Measurements from ENCODE around the gene GHRHR.

The GHRHR gene

GRCh38 chr7:30963842-30964241, at the start of gene GHRHR:
Gene GHRHR (plus strand): TSS chr7:30963953. CDS start chr7:30964069, 116 bp downstream.
- no peak for DNase-seq

- no peak for DNase-seq
Observed at GRCh38 chr7:30914596-30914995, 49.2 kb upstream of the GHRHR start.

DNA sequence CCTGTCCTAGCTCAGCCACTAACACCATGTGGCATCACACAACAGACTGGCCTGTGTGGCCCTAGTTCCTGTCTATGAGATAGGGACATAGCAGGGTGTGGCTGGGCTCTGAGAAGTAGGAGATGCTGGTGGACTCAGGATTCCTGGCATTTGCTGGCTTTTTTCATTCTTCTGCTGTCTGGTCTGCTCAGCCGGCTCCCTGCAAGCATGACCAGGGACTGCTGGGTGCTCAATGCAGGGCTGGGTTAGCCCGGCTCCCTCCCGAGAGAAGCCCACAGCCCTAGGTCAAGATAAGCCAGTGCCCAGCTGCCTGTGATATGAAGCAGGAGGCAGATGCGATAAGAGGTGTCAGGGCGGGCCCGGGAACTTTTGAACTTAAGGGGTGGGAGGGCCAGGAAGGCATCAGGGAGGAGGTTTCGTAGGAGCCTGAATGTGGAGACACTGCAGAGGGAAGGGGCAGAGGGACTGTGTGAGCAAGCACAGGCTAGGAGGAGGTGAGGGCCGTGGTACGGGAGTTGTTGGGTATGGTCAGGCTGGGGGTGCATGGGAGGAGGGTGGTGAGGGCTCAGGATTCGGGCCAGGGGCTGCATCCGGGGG, 48.6 kb upstream of the GHRHR start:
- no peak for DNase-seq

GRCh38 chr7:30915751-30916150, 48.0 kb upstream of the GHRHR start:
- DNase-seq: no peak

- no peak for DNase-seq
Observed at GRCh38 chr7:30916255-30916654, 47.5 kb upstream of the GHRHR start.

DNA sequence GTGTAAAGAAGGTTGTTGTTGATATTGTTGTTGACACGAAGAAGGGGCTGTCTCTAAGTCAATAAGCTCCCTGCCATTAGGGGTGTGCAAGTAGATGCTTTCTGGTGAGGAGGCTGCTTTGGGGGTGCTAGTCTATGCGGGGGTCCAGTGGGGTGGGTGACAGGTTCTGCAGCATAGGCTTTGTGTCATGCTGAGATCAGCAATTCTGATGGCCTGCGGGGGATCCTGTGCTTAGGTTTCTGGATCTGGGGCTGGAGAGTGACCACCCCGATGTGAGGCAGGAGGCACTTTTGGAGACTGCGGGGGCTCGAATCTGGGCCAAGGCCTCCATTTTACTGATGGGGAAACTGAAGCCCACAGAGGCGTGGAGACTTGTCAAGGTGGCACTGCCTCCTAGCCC, 47.0 kb upstream of the GHRHR start:
- DNase-seq: no peak

DNA sequence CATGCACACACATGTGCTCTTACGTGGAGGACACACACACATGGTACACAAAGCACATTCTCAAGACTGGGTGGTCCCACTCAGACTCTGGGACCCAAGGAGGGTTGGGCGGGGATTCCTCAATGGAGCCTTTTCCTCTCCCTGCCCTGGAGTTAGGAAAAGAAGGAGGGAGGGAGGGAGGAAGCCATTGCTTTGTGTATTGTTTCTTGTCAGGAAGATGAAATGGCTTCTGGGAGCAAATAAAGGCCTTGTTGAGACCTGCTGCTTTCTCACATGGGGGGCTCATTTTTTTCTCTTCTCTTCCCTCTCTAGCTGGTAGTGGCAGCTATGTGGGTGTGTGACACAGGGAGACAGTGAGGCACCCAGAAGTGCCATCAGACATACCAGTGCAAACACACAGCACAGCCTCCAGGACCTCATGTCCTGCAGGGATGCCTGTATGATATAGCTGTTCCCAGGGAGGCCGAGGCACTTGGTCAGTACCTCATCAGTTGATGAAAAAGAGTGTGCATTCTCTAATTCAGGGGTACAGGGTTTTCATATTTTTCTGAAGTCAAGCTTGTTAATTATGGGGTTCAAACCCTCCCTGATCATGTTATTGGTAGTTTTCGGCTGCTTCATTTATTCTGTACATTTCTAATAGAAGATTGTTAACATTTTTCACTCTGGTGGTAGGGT, 46.4 kb upstream of the GHRHR start:
- DNase-seq: no peak

GRCh38 chr7:30918676-30919075, 45.1 kb upstream of the GHRHR start:
- DNase-seq: no peak

DNA sequence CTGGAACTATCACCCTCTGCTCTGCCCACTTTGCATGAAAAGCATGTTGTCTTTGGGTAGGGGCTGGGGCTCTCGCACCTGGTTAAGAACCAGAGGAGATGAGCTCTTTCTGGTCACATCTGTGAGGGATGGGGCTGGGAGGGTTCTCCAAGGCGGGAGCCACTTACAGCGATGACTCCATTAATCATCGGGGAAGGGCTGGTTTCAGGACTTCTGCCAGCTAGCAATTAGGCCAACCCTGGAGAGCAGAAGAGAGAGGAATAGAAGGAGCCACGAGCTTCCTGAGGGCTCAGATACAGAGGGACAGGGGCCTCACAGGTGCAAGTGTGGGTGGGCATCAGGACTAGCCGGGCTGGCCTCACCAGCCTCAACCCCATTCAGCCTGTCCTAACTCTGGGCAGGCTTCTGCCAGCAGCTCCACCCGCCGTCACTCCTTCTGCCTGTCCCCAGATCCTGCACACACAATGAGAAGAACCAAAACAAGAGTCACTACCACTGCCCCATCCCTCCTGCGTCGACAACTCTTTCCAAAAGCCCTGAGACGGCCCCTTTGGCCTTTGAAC, 43.7 kb upstream of the GHRHR start:
- no peak for DNase-seq

- DNase-seq: no peak
Observed at GRCh38 chr7:30920584-30921539, 42.9 kb upstream of the GHRHR start.

DNA sequence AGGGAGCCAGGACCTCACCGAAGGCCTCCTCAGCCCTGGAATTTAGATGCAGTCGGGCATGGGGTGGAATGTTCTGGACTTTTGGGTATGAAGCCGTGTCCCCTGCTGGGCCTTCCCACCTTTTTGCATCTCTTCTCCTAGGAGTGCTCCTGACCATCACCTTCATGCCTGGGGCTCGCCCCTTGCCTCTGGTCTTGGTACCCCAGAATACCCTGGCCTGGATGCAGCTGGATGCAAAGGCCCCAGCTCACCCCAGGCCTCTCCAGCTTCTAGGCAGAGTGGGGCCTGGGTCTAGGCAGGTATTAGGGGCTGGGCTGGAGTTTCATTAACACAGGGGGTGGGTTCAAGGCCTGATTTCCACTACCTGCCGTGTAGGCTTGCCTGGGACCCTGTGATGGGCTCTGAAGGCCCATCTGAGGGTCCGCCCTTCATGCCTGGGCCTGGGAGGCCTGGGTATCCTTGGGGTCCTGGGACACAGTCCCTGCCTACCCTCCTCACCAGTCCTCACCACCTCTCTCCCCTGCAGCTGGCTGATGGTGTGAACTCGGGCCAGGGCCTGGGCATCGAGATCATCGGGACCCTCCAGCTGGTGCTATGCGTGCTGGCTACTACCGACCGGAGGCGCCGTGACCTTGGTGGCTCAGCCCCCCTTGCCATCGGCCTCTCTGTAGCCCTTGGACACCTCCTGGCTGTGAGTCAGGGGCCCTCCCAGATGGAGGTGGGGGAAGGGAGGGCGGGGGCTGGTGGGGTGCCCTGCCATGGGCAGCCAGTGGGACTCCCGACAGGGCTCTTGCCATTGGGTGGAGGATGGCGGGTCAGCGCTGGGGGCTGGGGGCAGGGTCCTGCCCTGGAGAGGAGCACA, 42.0 kb upstream of the GHRHR start:
- no peak for DNase-seq

- DNase-seq: no peak
Observed at GRCh38 chr7:30922596-30922995, 41.2 kb upstream of the GHRHR start.

- no peak for DNase-seq
Observed at GRCh38 chr7:30923009-30923773, 40.6 kb upstream of the GHRHR start.

- DNase-seq: no peak
Observed at GRCh38 chr7:30923774-30924413, 39.9 kb upstream of the GHRHR start.

GRCh38 chr7:30924624-30925023, 39.1 kb upstream of the GHRHR start:
- no peak for DNase-seq

GRCh38 chr7:30925117-30925516, 38.6 kb upstream of the GHRHR start:
- no peak for DNase-seq

DNA sequence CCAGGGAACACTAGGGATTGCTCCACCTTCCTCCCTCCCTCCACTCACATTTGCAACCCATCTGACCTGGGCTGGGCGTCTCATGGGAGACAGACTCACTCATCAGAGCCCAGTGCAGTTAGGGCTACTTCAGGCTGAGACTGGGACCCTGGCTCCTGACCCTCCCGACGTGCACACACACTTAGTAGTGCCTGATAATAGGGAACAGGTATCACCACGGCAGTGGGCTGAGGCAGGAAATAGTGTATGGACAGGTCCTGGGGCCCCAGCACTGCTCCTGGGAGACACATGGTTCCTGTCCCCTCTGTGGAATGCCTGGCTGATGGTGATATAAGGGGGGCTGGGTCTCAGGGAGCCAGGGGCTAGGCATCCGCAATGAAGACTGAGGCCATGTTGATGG, 37.8 kb upstream of the GHRHR start:
- DNase-seq: no peak

GRCh38 chr7:30926313-30926712, 37.4 kb upstream of the GHRHR start:
- no peak for DNase-seq

DNA sequence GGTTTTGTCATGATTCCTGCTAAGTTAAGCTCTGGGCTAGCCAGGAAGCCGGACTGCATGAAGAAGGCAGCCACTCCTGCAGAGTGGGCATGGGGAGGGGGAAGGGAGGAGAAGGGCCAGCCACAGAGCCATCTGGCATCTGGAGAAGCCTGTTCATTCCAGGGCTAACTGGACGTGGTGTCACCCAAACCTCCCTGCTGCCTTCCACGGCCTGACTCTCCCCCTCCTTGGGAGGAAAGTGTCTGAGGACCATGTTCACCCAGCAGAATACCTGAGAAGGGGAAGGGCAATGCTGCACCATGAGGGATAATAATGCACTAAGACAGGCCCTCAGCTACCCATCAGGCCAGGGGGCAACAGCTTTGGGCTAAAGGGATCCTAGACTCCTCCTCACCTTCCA, 36.7 kb upstream of the GHRHR start:
- DNase-seq: no peak

DNA sequence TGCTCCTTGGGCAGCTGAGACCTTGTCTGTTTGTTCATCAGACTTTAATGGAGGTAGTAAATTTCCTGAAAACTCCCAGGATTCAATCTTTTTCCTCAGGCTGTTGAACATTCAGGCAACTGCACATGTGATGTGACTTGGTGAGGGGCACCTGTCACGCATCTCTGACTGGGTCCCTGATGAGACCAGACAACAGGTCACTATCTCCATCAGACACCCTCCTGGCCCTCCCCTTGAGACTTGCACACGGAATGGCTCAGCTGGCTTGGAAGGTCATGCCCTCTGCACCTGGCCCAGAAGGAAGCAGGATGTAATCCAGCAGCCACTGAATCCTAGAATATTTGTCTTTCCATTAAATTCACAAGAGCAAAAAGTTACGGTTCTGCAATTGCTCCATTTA, 36.2 kb upstream of the GHRHR start:
- no peak for DNase-seq

DNA sequence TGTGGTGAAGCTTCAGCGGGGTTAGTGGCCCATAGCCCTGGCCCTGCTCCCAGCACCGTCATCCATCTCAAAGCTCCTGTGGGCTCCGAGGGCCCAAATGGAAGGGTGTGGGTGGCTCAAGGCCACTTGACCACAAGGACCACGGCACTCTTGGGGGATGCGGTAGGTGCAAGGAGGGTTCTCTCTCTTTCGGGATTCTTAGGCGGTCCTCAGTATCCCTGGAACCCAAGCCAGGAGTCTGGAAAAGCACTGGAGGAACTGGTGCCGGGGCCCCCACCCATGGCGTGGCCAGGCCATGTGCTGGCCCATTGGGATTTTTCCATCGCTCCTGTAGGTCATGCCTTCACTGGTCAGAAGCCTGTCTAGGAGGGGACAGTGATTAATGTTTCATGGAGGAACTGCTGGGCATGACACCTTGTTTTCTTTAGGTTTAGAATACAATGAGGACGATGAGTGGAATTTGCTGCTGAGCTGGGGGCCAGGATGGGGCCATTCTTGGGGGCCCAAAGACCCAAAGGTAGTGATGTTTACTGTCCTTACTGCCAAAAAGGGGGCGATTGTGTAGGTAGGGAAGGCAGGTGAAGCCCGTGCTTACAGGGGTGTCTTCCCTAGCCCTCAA, 35.4 kb upstream of the GHRHR start:
- no peak for DNase-seq
